ENCODE data around the gene MGLL.

MGLL gene

DNA sequence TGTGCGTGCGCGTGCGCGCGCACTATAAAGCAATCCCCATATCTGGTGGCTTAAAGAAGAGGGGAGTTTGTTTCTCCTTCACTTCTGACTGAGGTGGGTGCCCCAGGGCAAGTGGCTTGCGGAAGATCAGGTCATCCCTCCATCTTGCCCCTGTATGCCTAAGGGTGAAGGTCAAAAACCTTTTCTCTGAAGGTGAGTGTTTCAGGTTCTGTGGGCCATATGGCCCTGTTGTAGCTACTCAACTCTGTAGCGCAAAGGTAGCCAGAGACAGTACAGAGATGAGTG lies 144.1 kb downstream of the MGLL start:
- no peak overlapping the region for H3K9ac ChIP-seq (ENCODE audit: insufficient read length)
- H3K9me3 ChIP-seq (ENCODE audit: low read depth, low read length), result no peaks in the 10 kb centered on the region
- H3K27ac ChIP-seq, result no peak overlapping the region
- no peak overlapping the region for H3K4me3 ChIP-seq
- DNase-seq (ENCODE audit: low read depth, low spot score), result no peak
- no peak for TF ChIP-seq FOXP2 (optimal IDR thresholded peaks at IDR 0.05; ENCODE audit: control extremely low read depth, extremely low read length, insufficient read depth)
- no peak for TF ChIP-seq POLR2AphosphoS5 (IDR thresholded peaks at IDR 0.05; ENCODE audit: borderline replicate concordance, low read depth, low read length)
- no peak for TF ChIP-seq EZH2 (IDR thresholded peaks at IDR 0.05)
- H3K36me3 ChIP-seq (ENCODE audit: insufficient read depth, low read length), result no peaks in the 10 kb centered on the region

DNA sequence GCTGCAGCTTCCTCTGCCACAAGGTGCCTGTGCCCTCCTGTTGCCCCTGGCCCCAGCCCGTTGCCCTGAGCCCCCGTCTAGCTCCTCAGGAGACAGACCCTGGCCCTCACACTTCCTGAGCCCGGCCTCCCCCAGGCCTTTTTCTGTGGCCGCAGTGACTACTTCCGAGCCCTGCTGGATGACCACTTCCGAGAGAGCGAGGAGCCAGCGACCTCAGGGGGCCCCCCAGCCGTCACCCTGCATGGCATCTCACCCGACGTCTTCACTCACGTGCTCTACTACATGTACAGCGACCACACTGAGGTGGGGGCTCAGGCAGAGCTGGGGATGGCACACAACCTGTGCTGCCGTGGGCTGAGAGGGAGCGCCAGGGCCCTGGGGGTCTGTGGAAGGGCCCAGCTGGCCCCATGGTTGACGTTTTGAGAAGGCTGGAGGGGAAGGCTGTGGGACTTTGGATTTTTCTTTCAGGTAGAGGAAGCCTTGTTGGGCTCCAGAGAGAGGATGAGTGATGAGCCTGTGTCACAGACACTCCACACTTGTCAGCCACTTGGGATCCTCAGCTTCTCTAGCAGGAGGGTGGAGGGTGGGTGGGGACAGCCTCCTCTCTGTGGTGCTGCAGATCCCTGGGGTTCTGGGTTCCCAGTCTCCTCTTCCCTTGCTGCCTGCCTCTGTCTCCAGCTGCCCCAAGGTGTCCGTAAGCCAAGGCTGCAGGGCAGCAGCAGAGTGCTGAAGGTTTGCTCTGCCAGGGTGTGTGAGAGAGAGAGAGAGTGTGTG lies 144.6 kb downstream of the MGLL start:
- TF ChIP-seq POLR2AphosphoS5 (IDR thresholded peaks at IDR 0.05; ENCODE audit: borderline replicate concordance, low read depth, low read length), result no peak
- no peak for TF ChIP-seq FOXP2 (optimal IDR thresholded peaks at IDR 0.05; ENCODE audit: control extremely low read depth, extremely low read length, insufficient read depth)
- no peak for TF ChIP-seq EZH2 (IDR thresholded peaks at IDR 0.05)
- Histone ChIP-seq H3K27ac (no peak overlapping the region), H3K4me3 (no peak overlapping the region)

GRCh38 chr3:127676921-127677351 lies 145.4 kb downstream of the MGLL start:
- no peak for DNase-seq (ENCODE audit: low read depth, low spot score)
- Histone ChIP-seq H3K9ac (ENCODE audit: insufficient read length) (no peak overlapping the region), H3K36me3 (ENCODE audit: insufficient read depth, low read length) (no peaks in the 10 kb centered on the region), H3K27ac (no peak overlapping the region), H3K4me3 (no peak overlapping the region), H3K9me3 (ENCODE audit: low read depth, low read length) (no peaks in the 10 kb centered on the region)
- TF ChIP-seq FOXP2 (optimal IDR thresholded peaks at IDR 0.05; ENCODE audit: control extremely low read depth, extremely low read length, insufficient read depth) (no peak), POLR2AphosphoS5 (IDR thresholded peaks at IDR 0.05; ENCODE audit: borderline replicate concordance, low read depth, low read length) (no peak), EZH2 (IDR thresholded peaks at IDR 0.05) (no peak)

More for the DNA sequence above, 144.6 kb downstream of the MGLL start:
- Histone ChIP-seq H3K36me3 (ENCODE audit: insufficient read depth, low read length) (no peaks in the 10 kb centered on the region), H3K9me3 (ENCODE audit: low read depth, low read length) (no peaks in the 10 kb centered on the region), H3K9ac (ENCODE audit: insufficient read length) (no peak overlapping the region)
- no peak for DNase-seq (ENCODE audit: low read depth, low spot score)

DNA sequence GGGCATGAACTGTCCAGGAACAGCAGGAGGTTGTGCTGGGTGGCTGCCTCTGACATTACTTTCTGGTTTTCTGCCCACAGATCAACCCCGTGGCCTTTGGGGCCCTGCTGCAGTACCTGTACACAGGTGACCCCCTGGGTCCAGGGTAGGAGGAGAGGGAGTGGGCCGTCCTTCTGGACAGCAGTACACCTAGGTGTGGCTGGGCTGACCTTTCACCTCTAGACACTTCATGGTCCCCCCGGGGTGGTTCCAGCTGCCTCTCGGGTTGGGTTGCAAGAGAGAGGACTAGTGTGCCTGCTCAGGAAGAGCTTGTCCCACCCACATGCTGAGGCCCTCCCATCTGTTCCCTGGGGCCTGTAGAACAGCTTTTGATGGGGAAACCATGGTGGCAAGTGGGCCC lies 145.9 kb downstream of the MGLL start:
- H3K4me3 ChIP-seq, result no peak overlapping the region
- no peak overlapping the region for H3K9ac ChIP-seq (ENCODE audit: insufficient read length)
- TF ChIP-seq EZH2 (IDR thresholded peaks at IDR 0.05) (no peak), POLR2AphosphoS5 (IDR thresholded peaks at IDR 0.05; ENCODE audit: borderline replicate concordance, low read depth, low read length) (no peak), FOXP2 (optimal IDR thresholded peaks at IDR 0.05; ENCODE audit: control extremely low read depth, extremely low read length, insufficient read depth) (no peak)
- H3K9me3 ChIP-seq (ENCODE audit: low read depth, low read length), result no peaks in the 10 kb centered on the region
- H3K36me3 ChIP-seq (ENCODE audit: insufficient read depth, low read length), result no peaks in the 10 kb centered on the region
- DNase-seq (ENCODE audit: low read depth, low spot score), result no peak
- no peak overlapping the region for H3K27ac ChIP-seq

GRCh38 chr3:127675651-127676391 lies 146.5 kb downstream of the MGLL start:
- Histone ChIP-seq H3K4me3 (no peak overlapping the region), H3K27ac (no peak overlapping the region), H3K9me3 (ENCODE audit: low read depth, low read length) (no peaks in the 10 kb centered on the region), H3K9ac (ENCODE audit: insufficient read length) (no peak overlapping the region), H3K36me3 (ENCODE audit: insufficient read depth, low read length) (no peaks in the 10 kb centered on the region)
- DNase-seq (ENCODE audit: low read depth, low spot score), result no peak
- no peak for TF ChIP-seq FOXP2 (optimal IDR thresholded peaks at IDR 0.05; ENCODE audit: control extremely low read depth, extremely low read length, insufficient read depth)
- TF ChIP-seq POLR2AphosphoS5 (IDR thresholded peaks at IDR 0.05; ENCODE audit: borderline replicate concordance, low read depth, low read length), result no peak
- TF ChIP-seq EZH2 (IDR thresholded peaks at IDR 0.05), result no peak

DNA sequence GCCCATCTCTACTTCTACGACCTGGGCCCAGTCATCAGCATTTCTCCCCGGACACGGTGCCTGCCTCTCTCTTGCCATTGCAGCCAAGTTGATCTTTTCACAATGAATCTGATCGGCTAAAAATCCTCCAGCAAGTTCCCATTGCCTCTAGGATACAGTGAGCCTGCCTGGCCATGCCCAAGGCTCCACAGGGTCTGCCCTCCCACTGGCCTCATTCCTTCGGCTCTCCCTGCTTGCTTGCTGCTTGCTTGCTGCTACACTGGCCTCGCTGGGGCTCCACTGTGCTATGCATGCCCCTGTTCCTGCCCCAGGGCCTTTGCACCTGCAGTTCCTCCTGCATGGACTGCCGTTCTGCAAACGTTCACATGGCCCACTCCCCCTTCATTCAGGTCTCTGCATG lies 147.5 kb downstream of the MGLL start:
- no peak for DNase-seq (ENCODE audit: low read depth, low spot score)
- Histone ChIP-seq H3K4me3 (no peak overlapping the region), H3K36me3 (ENCODE audit: insufficient read depth, low read length) (no peaks in the 10 kb centered on the region), H3K9ac (ENCODE audit: insufficient read length) (no peak overlapping the region), H3K27ac (no peak overlapping the region), H3K9me3 (ENCODE audit: low read depth, low read length) (no peaks in the 10 kb centered on the region)
- TF ChIP-seq FOXP2 (optimal IDR thresholded peaks at IDR 0.05; ENCODE audit: control extremely low read depth, extremely low read length, insufficient read depth), result no peak
- no peak for TF ChIP-seq POLR2AphosphoS5 (IDR thresholded peaks at IDR 0.05; ENCODE audit: borderline replicate concordance, low read depth, low read length)
- no peak for TF ChIP-seq EZH2 (IDR thresholded peaks at IDR 0.05)

- Histone ChIP-seq H3K4me3 (no peak overlapping the region), H3K27ac (no peak overlapping the region), H3K9me3 (ENCODE audit: low read depth, low read length) (no peaks in the 10 kb centered on the region), H3K36me3 (ENCODE audit: insufficient read depth, low read length) (no peaks in the 10 kb centered on the region), H3K9ac (ENCODE audit: insufficient read length) (no peak overlapping the region)
- DNase-seq (ENCODE audit: low read depth, low spot score), result no peak
- TF ChIP-seq POLR2AphosphoS5 (IDR thresholded peaks at IDR 0.05; ENCODE audit: borderline replicate concordance, low read depth, low read length), result no peak
Observed at GRCh38 chr3:127674101-127674721, 148.1 kb downstream of the MGLL start.

- H3K4me3 ChIP-seq, result peak overlapping the region; percentile 90
- H3K9me3 ChIP-seq (ENCODE audit: low read depth, low read length), result no peaks in the 10 kb centered on the region
- no peak overlapping the region for H3K27ac ChIP-seq
- TF ChIP-seq FOXP2 (optimal IDR thresholded peaks at IDR 0.05; ENCODE audit: control extremely low read depth, extremely low read length, insufficient read depth) (no peak), EZH2 (IDR thresholded peaks at IDR 0.05) (no peak), POLR2AphosphoS5 (IDR thresholded peaks at IDR 0.05; ENCODE audit: borderline replicate concordance, low read depth, low read length) (no peak)
- no peak for DNase-seq (ENCODE audit: low read depth, low spot score)
- no peaks in the 10 kb centered on the region for H3K36me3 ChIP-seq (ENCODE audit: insufficient read depth, low read length)
- H3K9ac ChIP-seq (ENCODE audit: insufficient read length), result peak overlapping the region; percentile 59
Observed at GRCh38 chr3:127673191-127674100, 148.9 kb downstream of the MGLL start.

Data from SK-N-MC (cell line).